ENCODE measurements around the gene FXYD5.

DNA sequence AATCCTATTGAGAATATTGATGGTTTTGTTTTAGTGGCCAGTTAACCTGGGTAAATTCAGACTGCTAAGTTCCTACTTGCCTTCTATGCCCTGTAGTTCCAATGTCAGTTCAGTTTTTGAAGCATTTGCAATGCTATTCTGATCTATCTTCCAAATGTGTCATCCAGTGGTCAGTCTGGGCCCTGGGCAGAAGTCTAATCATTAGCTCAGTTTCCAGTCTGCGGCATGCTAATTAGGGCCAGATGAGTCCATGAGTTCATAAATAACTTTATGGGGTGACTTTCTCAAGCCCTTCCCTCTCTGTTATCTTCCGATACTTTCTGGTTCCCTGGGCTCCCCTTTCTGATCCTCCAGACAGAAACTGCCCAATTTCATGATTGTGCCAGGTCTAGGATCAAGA lies 41.3 kb downstream of the FXYD5 start:
- TF ChIP-seq, protein P1, sequence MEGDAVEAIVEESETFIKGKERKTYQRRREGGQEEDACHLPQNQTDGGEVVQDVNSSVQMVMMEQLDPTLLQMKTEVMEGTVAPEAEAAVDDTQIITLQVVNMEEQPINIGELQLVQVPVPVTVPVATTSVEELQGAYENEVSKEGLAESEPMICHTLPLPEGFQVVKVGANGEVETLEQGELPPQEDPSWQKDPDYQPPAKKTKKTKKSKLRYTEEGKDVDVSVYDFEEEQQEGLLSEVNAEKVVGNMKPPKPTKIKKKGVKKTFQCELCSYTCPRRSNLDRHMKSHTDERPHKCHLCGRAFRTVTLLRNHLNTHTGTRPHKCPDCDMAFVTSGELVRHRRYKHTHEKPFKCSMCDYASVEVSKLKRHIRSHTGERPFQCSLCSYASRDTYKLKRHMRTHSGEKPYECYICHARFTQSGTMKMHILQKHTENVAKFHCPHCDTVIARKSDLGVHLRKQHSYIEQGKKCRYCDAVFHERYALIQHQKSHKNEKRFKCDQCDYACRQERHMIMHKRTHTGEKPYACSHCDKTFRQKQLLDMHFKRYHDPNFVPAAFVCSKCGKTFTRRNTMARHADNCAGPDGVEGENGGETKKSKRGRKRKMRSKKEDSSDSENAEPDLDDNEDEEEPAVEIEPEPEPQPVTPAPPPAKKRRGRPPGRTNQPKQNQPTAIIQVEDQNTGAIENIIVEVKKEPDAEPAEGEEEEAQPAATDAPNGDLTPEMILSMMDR (IDR thresholded peaks at IDR 0.05), result no peak
- no peak for TF ChIP-seq POLR2A (IDR thresholded peaks at IDR 0.05)
- TF ChIP-seq POLR2AphosphoS5 (IDR thresholded peaks at IDR 0.05), result no peak
- TF ChIP-seq EP300 (IDR thresholded peaks at IDR 0.05), result no peak

Measured in stomach (tissue), 4 donors.